A172 (cell line): ENCODE results near the gene RPL4. TPM values are rescaled to one million over a fixed set of nuclear protein-coding genes. Genes with fewer than 3 reads are reported as not detected.
"Not testable (repeated sequence)": the region's sequence is repeated elsewhere in the genome, so short reads cannot be mapped to it uniquely, and the experiment has no call there.

Experiments
- DNase-seq: peaks from one replicate; pipeline ENCODE4 v3.0.0-alpha.2; 2015; ENCODE audit warnings: low spot score
- total RNA-seq: library from RNA; depleted of rRNA; stranded (reverse); fragments of >200 nt; shearing (Covaris generic); gene quantifications from 2 replicates; pipeline ENCODE4 v1.2.3, GENCODE V29; 2014; rRNA removed

Gene RPL4
- total RNA-seq = 2,139 and 2,612 TPM in 2 replicates

- DNase-seq = peak; percentile 81
Measured at GRCh38 chr15:66504563-66505429, at the start of gene RPL4, which contains the start of gene ZWILCH. Gene RPL4, minus strand, starts transcription at chr15:66504855. Its CDS starts 65 bp downstream, at chr15:66504790. Gene ZWILCH, plus strand, starts transcription at chr15:66505326. Its CDS starts 13 bp downstream, at chr15:66505339.

- no peak for DNase-seq
Measured at GRCh38 chr15:66545255-66545654, 40.6 kb upstream of the RPL4 start.

DNA sequence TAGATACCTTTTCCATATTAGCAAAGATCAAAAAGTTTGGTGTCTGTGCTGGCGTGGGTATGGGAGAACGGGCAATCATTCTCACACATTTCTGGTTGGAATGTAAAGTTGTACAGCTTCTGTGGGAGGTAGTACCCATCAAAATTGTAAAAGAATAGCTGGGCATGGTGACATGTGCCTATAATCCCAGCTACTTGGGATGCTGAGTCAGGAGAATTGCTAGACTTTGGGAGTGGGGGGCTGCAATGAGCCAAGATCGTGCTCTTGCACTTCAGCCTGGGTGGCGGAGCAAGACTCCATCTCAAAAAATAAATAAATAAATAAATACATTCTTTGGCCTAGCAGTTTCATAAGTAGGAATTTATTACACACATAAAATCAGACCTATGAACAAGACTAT is 38.2 kb upstream of the RPL4 start:
- no peak for DNase-seq

GRCh38 chr15:66535056-66535455 is 30.4 kb upstream of the RPL4 start:
- DNase-seq = no peak

DNA sequence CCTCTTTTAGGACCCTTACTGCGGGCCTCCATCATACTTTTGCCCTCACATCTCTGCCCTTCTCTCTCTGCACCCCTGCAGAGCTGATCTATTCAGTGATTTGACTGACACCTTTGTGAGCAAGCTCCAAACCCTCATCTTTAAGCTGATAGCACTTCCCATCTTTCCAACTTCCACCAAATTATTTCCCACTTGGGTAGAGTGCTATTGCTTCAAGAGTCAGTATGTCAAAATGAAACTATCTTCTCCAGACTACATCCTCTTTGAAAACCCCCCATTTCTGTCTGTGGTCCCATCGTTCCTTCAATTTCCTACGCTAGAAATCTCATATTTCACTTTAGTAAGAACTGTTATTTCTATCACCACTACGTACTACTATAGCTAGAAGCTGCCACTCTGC is 20.2 kb upstream of the RPL4 start:
- no peak for DNase-seq

GRCh38 chr15:66523926-66524325 is 19.3 kb upstream of the RPL4 start:
- no peak for DNase-seq

DNA sequence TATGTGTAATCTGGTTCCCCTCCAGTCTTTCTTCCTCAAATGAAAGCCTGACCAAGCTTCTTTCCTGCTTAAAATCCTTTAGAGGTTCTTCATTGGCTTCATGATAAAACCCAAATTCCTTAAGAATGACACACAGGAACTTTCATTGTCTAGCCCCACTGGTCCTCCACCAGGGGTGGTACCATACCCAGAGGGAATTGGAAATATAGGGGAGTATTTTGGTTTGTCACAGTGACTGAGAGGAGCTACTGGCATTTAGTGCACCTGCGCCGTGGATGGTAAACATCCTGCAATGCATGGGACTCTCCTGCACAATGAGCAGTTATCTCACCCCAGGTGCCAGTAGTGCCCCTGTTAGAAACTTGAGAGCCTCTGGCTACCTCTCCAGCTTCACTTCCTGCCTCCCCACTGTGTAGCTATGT is 11.3 kb upstream of the RPL4 start:
- peak; percentile 35 for DNase-seq

DNA sequence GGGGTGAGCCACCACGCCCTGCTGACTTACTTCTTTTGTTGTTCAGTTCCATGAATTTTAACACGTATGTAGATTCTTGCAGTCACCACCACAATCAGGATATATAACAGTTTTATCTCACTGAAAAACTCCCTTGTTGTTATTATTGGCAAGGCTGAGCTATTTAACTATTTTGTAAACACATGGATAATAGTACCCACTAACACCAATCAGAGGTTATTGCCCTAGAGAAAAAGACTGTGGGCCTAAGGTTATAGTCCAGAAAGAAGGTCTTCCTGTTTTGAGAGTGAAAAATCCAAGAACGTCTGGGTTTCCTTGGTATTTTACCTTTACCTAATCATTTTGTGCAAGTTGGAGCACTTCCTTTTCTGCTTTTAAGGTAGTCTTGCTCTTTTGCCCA is 9.9 kb upstream of the RPL4 start:
- DNase-seq = no peak

DNA sequence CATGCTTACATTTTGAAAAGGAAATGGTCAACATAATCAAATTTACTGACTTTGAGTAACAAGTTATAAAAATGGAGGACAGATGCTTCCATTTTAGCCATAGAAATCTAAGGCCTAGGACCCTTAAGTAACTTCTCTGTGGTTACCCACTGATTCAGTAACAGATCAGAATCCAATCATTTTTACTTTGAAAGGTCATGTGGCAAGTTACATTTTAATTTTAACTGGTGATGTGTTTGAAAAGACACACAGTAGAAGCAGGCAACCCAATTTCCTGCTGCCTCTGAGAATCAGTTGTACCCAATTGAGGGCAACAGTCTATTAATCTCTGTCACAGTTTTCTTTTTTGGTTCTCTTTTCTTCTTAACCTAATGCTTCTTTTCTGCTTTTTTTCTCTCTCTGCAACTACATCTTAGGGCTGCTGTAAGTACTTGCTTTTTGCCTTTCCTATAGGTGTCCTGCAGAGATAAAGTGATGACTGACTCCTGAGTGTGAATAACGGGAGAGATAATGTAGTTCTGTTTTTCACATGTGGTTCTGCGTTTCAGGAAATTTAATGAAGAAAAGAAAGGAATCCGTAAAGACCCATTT is 3.7 kb upstream of the RPL4 start:
- DNase-seq = no peak

DNA sequence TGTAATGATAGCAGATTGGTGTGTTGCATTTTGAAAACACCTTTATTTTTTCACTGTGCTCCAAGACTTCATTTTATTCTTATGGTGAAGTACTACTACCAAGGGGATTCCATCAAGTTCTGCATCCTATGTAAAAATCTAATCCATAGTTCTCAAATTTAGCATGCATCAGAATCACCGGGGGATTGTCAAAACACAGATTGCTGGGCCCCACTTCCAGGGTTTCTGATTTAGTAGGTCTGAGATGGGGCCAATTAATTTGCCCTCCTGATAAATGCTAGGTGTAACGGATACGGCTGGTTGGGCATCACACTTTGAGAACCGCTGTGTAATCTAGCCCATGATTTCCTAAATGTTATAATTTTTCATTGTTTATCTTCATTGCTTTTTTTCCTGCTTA is 1.2 kb upstream of the RPL4 start:
- DNase-seq = no peak

DNA sequence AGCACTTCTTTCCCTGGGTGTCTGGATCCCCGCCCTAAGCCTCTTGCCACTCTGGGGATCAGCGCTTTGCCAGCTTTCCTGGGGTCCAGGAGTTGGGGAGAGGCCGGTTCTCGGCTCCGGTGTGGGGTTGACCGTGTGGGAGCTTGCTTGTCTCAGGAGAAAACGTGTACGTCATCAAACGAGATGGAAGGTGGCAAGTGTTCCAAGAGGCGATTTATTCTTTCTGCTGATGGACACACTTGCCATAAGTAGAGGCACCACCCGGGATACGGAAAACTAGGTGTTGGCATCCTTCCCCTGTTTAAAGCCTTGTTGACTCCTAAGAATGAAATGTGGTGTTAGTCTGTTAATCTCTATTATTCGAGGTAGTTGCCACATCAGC is 766 bp upstream of the RPL4 start:
- no peak for DNase-seq

GRCh38 chr15:66503780-66504562 is 684 bp downstream of the RPL4 start:
- DNase-seq = no peak

GRCh38 chr15:66503041-66503648 is 1.5 kb downstream of the RPL4 start:
- not testable (repeated sequence) for DNase-seq

DNA sequence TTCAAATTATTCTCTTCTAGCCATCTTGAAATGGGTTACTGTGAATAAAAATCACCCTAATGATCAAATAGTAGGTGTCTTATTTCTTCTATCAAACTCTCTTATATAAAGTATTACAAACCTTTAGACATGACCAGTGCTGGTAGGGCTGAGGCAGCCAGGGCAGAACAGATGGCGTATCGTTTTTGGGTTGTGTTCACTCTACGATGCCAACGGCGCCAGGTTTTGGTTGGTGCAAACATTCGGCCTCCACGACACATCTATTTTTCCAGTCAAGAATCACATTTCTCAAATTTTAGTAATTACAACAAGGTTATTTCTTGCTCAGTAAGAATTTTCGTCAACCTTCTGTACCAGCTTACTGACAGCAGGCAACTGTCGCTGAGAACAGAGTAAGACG is 2.2 kb downstream of the RPL4 start:
- no peak for DNase-seq

GRCh38 chr15:66500346-66500745 is 4.3 kb downstream of the RPL4 start:
- DNase-seq = not testable (repeated sequence)

DNA sequence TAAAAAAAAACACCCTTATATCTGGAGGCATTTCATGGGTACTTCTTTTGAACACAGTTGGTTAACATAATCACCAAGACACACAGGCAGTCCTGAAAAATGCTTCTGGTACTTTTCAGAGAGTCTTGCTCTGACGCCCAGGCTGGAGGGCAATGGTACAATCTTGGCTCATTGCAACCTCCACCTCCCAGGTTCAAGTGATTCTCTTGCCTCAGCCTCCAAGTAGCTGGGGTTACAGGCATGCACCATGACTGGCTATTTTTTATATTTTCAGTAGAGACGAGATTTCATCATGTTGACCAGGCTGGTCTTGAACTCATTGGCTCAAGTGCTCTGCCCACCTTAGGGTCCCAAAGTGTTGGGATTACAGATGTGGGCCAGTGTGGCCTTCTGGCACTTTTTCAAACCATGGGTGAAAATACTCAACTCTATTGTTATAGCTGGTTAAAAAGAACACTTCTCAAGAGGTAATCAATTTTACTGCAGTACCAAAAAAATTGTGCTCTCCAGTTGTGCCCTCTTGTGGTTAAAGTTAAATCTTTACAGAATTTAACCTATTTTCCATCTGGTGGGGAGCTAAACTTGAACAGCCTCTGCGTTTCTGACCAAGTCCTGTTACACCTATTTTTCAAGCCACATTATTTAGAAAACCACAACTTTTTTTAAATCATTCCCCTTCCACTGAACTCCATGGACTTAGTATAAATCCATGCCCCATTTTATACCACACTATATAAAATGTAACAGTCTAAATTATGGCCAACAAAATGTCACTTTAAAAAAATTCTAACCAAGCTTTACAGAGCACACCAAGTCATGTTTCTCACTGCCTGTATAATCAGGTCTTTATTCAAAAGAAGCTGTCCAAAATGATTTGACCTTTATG is 5.9 kb downstream of the RPL4 start:
- DNase-seq = no peak

GRCh38 chr15:66497502-66498455 is 6.9 kb downstream of the RPL4 start, which contains the start of gene SNAPC5:
Gene SNAPC5, minus strand, starts transcription at chr15:66497762. Its CDS starts 31 bp downstream, at chr15:66497731.
- DNase-seq = peak; percentile 80

DNA sequence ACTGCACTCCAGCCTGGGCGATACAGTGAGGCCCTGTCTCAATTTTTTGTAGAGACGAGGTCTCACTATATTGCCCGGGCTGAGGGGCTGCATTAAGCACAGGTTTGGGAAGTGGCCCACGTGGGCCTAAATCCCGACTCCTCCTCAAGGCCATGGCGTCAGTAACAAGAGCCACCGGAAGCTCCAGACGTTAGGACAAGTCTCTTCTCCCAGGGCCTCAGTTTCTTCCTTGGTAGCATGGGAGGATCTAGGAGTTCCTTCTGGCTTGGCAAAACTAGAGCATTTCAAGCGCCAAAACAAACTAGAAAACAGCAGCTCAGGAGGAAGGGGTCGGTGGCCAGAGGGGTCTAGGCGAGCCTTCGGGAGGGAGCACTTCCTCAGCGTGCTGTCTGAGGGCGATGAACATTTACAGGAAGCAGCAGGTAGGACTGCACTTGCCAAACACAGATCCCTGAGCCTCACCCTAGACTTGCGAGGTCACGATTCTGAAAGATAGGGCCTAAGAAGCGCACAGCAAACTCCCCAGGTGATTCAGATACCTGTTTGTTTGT is 7.6 kb downstream of the RPL4 start:
- DNase-seq = no peak

DNA sequence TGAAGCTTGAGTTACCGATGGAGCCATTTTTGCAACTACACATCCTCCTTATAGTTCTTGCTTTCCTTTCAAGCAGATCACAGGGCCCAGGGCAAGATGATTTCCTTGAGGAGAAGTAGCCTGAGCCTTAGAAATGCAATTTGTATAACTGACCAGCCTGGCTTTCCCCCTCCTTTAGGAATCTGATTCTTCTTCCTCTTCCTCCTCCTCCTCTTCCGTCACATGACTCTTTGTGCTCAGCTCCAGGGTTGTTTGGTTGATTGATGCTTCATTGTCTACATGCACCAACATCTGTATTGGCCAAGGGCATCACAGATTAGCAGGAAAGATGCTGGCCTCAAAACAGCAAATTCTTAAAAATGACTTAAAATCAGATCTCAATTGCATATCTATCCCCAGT is 10.4 kb downstream of the RPL4 start:
- DNase-seq = no peak
